GM15510 (cell line): Measurements from ENCODE around the gene TBC1D22A.

Experiments used
- POLR2A ChIP-seq: IDR thresholded peaks from 3 replicates; pipeline ENCODE4 v1.6.1; 2011; ENCODE audit warnings: borderline replicate concordance; ENCODE audit not compliant: insufficient read length; ENCODE audit errors: extremely low read depth

TBC1D22A gene

GRCh38 chr22:47095395-47096122 is 333.1 kb downstream of the TBC1D22A start:
- TF ChIP-seq POLR2A = no peak

GRCh38 chr22:47098121-47098520 is 335.7 kb downstream of the TBC1D22A start:
- no peak for TF ChIP-seq POLR2A

- TF ChIP-seq POLR2A = no peak
These were observed 336.1 kb downstream of the TBC1D22A start for GRCh38 chr22:47098554-47098953.

- no peak for TF ChIP-seq POLR2A
These were observed 337.6 kb downstream of the TBC1D22A start for GRCh38 chr22:47100019-47100418.

- TF ChIP-seq POLR2A = no peak
These were observed 338.3 kb downstream of the TBC1D22A start for GRCh38 chr22:47100646-47101200.

GRCh38 chr22:47101321-47101885 is 339.0 kb downstream of the TBC1D22A start:
- no peak for TF ChIP-seq POLR2A

GRCh38 chr22:47102081-47102480 is 339.6 kb downstream of the TBC1D22A start:
- TF ChIP-seq POLR2A = no peak

- no peak for TF ChIP-seq POLR2A
These were observed 340.2 kb downstream of the TBC1D22A start for GRCh38 chr22:47102648-47103047.

GRCh38 chr22:47105085-47105484 is 342.6 kb downstream of the TBC1D22A start:
- no peak for TF ChIP-seq POLR2A

GRCh38 chr22:47106806-47107205 is 344.4 kb downstream of the TBC1D22A start:
- no peak for TF ChIP-seq POLR2A

- TF ChIP-seq POLR2A = no peak
These were observed 345.0 kb downstream of the TBC1D22A start for GRCh38 chr22:47107431-47107830.

GRCh38 chr22:47110817-47111443 is 348.5 kb downstream of the TBC1D22A start:
- no peak for TF ChIP-seq POLR2A

GRCh38 chr22:47111626-47112581 is 349.5 kb downstream of the TBC1D22A start:
- TF ChIP-seq POLR2A = no peak

- no peak for TF ChIP-seq POLR2A
These were observed 350.1 kb downstream of the TBC1D22A start for GRCh38 chr22:47112582-47112965.
